Fibroblast of pulmonary artery (primary cell): ENCODE data around the gene GNB1.

ENCODE experiments used
- DNase-seq: peaks from one replicate; pipeline ENCODE4 v3.0.0-alpha.2; 2010; ENCODE audit warnings: low read depth
- H3K4me3 ChIP-seq: replicated peaks from 2 replicates; pipeline ENCODE4 v1.5.1; 2011; ENCODE audit warnings: low read depth, mild to moderate bottlenecking, control low read depth, low read length, moderate library complexity
- TF ChIP-seq, protein P1 (sequence below): IDR thresholded peaks from 2 replicates; pipeline ENCODE4 v1.5.1; 2011; ENCODE audit warnings: mild to moderate bottlenecking, control low read depth, low read length, inconsistent platforms; ENCODE audit errors: missing control alignments

Gene GNB1

GRCh38 chr1:1914101-1914970, 23.4 kb upstream of the GNB1 start:
- H3K4me3 ChIP-seq = no peak overlapping the region
- no peak for DNase-seq
- TF ChIP-seq, protein P1, sequence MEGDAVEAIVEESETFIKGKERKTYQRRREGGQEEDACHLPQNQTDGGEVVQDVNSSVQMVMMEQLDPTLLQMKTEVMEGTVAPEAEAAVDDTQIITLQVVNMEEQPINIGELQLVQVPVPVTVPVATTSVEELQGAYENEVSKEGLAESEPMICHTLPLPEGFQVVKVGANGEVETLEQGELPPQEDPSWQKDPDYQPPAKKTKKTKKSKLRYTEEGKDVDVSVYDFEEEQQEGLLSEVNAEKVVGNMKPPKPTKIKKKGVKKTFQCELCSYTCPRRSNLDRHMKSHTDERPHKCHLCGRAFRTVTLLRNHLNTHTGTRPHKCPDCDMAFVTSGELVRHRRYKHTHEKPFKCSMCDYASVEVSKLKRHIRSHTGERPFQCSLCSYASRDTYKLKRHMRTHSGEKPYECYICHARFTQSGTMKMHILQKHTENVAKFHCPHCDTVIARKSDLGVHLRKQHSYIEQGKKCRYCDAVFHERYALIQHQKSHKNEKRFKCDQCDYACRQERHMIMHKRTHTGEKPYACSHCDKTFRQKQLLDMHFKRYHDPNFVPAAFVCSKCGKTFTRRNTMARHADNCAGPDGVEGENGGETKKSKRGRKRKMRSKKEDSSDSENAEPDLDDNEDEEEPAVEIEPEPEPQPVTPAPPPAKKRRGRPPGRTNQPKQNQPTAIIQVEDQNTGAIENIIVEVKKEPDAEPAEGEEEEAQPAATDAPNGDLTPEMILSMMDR = no peak

DNA sequence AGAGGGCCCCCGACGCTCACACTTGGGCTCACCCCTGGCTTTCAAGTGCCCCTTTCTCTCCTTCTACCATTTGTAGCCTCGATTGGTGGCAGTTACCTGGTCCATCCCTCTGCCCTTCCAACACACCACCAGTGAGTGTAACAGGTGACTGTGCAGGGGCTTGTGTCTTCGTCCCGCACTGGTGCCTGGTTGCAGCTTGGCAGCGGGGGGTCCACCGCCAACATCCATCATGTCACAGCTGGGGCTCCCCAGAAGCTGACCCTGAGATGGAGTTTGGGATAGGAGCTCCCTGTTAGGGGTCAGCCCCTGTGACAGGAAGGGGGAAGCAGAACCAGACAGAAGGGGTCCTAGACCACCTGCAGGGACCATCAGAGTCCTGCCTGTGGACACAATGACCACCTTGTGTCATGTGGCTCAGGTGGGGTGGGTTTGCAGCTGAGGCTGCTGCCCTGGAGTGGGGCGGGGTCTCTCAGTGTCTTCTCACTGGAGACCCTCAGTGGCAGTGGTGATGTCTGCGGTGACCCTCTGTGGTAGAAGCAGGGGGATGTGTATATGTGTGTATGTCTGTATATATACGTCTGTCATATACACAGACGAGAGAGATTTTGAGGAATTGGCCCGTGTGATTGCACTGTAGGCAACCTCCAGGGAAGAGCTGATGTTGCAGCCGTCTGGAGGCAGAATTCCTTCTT, 20.6 kb upstream of the GNB1 start:
- H3K4me3 ChIP-seq = no peak overlapping the region
- TF ChIP-seq, protein P1 = no peak
- no peak for DNase-seq

- DNase-seq = no peak
- no peak overlapping the region for H3K4me3 ChIP-seq
- TF ChIP-seq, protein P1 = no peak
These were observed 19.9 kb upstream of the GNB1 start for GRCh38 chr1:1910651-1911331.

- peak overlapping the region; percentile 53 for H3K4me3 ChIP-seq
- DNase-seq = no peak
- TF ChIP-seq, protein P1 = no peak
These were observed 19.2 kb upstream of the GNB1 start for GRCh38 chr1:1910033-1910465.

DNA sequence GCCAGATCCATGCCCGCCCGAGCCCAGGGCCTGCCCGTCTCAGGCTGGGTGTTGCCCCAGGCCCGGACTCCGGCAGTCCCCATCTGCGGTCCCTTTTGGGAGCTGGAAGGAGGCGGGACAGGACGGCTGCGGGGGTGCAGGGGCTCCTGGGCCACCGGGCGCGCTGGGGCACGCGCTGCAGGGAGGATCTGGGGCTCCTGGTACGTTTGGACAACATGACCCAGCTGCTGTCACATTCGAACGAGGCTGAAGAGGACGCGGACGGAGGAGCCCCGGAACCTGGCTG, 17.6 kb upstream of the GNB1 start:
- H3K4me3 ChIP-seq = peak overlapping the region; percentile 64
- TF ChIP-seq, protein P1 = no peak
- no peak for DNase-seq

DNA sequence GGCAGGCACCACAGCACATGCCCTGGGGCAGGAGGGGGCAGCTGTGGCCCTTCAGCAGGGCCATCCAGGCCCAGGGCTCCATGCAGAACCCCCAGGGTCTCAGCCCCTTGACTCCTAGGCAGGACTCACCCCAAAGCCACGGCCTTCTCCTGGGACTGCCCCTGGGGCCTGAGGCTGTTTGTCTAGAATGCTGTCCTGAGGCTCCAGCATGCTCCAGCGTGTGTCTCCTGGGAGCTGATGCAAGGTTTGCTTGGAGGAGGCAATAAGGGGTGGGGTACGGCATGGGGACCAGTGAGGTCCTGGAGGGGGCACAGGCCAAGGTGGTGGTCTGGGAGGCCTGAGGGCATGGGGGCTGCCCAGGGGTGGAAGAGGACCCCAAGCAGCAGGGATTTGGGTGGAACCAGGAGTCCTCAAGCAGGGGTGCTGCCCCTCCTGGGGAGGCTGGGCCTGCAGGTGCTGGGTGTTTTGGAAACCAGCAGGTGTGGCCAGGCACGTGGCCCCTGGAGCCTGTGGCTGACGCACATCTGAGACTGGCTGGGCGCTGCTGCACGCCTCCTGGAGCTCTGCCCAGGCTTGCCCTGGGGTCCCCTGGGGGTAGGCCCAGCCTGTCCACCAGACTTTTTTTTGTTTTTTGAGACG, 16.3 kb upstream of the GNB1 start:
- H3K4me3 ChIP-seq = no peak overlapping the region
- no peak for DNase-seq
- TF ChIP-seq, protein P1 = no peak
